GM11168 (cell line): ENCODE measurements around the gene LUM.
"Not testable (repeated sequence)": the region's sequence is repeated elsewhere in the genome, so short reads cannot be mapped to it uniquely, and the experiment has no call there.

Experiments used
- in situ Hi-C: fragments of 300-500 bp; cut with MboI; formaldehyde crosslinking; loops from one replicate; pipeline ENCODE4 v1.12.0; 2022; ENCODE audit warnings: low sequenced_read_pairs; ENCODE audit not compliant: unreplicated experiment

The LUM gene

DNA sequence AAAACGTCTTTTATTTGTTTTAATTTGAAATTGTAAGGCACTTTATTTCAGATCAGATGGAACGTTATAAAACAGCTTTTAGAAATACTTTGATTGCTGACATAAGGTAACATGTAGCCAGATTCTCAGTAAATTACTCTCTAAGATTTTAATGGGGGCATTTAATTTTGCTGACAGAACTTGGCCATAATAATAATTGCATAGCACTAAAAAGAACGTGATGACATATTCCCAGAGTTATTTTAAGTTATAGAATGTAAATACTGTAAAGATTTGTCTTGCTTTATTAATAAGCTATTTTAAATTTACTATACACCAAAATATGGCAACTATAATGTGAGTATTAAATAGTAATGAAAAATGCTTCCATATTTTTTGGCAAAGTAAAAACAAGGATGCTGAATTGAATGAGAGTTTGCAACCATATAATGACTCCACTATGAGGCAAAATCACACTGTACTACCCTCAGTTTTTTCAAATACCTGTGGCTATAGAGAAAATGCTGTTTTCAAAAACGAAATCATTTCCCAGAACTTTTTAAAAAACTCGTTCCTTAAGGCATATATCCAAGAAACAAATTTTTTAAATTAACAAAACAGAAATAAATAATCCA, 876 bp downstream of the LUM start:
- in situ Hi-C loops = no loop called here

DNA sequence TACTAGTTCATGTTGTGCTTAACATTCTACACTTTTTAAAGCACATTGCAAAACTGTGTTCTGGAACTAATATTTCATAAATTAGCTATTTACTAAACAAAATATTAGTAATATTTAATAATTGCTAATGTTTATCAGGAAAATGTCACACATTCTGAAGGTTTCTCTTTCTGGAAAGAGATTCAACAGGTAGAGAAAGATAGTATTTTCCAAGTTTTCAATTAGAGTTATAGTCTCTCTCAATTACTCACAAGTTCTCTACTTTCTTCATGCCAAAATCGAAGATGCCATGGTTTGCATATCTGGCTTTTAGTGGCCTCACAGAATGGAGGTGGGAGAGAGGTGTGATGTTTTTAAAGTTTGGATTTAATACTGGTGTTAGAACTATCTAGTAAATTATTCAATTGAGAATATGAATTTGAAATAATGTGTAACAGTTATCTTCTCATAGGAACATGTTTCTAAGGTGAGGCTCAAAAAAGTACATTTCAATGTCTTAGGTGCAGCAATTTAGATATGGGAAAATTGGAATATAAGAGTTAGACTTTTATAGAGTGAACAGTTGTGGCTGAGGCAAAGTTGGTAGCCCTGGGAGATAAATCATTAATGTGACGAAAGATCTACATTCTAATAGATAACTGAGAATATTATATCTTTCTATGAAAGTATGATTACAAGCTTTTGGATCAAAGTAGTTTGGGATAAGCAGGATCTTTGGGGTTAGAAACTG, 1.5 kb downstream of the LUM start:
- in situ Hi-C loops = no loop called here

DNA sequence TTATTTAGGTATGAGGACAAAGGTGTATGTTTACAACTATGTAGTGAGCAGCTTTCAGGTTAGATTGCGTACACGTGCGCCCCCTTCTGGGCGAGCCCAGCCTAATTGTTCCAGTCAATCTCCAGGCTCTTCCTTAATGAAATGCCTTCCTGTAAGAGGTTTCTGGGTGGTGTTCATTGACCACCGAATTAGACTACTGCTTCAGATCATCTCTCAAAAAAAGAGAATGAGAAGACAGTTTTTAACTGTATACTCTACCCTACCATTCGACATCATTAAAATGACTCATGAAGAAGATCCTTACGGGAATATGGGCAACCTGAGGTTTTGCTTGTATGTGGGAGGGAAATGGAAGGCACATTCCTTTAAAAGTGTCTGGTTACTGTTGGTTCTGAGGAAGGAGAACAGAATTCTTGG, 2.1 kb downstream of the LUM start:
- in situ Hi-C loops = no loop called here

DNA sequence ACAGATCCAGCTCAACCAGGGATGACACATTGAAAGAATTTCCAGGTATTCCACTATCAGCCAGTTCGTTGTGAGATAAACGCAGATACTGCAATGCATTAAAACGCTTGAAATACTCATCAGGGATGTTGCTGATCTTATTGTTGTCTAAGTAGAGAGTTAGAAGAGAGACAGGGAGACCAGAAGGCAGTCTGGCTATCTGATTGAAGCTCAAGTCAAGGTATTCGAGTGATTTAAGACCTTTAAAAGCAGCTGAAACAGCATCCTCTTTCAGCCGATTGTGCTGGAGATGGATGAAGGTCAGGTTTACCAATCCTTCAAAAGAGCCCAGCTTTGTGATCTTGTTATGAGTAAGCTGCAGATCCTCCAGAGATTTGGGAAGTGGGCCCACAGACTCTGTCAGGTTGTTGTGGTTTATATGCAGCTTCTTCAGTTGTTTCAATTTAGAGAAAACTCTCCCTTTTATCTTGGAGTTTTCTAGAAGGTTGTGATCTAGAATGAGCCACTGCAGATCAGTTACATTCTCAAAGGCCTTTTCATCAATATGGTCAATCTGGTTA, 3.0 kb downstream of the LUM start:
- in situ Hi-C loops = no loop called here

DNA sequence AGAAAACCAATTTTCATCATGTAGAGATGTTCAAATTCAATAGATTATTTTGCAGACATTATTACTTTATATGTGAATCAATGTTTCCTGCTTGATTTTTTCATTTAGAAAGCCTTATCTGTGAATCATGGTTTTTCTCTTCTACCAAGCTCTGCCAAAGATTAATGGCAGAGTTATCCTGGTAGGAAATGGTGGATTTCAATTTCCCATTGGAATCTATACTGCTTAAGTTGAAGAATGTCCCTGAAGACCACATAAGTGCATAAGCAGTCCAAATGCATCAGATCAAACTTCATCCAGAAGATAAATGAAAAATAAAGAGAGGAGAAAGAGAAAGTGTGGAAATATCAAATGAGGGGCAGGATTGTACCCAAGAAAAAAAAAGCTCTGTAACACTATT, 5.0 kb downstream of the LUM start:
- in situ Hi-C loops = no loop called here

DNA sequence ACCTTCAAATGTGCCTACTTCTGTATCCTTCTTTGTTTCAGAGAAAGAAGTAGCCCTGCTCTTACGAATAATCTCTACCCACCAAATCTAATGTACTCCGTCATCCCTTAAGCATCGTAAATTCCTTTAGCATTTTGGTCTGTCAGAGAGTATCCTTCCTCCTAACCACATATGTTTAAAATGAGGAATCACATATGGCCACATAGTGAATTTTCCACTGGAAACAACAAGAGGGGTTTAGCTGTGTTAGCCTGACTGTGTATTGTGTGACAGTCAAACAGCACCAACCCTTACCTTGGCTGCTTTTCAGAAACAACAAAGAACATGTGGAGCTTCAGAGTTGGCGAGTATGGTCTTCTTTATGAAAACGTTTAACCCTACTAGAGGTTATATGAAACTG, 5.5 kb downstream of the LUM start:
- in situ Hi-C loops = no loop called here

DNA sequence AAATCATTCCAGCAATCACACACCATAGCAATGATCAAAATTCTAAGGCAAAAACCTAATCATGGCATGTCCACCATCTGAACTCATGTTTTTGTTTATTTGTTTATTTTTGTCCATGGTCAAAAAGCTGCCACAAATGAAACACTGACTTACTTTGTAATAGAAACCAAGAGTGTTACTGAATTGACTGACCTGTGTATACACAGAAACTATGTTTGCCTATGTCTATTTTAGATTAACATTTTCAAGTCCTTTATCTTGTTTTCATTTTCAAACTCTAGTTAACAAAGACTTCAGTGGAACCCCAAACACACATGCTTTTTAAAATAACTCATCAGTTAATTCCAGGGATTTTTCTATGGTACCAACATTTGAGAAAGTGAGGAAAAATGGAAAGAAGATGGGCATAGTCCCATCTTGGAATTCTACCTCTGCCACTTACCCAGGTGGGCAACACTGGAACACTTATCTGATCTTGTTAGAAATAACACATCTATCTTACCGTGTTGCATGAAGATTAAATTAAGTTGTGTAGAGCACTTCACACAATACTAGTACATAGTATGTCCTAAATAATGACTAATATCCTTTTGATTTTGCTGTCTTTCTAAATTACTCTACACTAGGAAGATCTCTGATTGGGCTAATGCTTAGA, 6.4 kb downstream of the LUM start:
- in situ Hi-C loops = no loop called here

DNA sequence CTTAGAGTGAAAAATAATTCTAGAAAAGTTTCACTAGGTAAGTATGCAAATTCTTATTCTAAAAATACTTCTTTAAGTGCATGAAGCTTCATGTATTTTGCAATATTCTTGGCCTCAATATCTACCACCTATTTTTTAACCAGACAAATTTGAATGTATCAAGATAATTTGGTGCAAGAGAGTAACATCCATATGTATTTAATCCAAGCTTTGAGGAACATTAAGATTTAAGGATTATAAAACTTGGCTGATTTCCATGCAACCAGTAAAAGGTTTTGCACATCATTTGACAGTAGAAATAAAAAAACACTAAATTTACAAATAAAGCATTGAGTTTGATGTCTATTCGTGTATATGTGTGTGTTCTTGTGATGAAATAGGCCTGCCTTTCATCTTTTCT, 7.7 kb downstream of the LUM start:
- in situ Hi-C loops = no loop called here

DNA sequence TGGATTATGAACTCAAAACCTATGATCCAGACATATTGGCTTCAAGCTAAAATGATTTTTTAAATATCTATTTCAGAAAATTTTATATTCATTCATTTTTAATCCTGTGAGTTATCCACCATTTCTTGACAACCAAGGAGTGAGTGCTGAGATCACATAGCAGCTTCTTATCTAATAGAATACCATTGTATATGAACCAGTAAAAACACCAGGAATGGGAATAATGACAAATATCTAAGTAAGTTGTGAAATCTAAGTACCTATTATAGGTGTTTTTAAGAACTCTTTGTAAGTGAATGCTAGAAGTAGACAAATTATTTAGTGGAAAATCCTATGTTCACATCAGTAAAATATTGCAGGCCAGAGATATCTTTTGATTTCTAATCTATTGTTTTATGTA, 8.2 kb downstream of the LUM start:
- in situ Hi-C loops = no loop called here

DNA sequence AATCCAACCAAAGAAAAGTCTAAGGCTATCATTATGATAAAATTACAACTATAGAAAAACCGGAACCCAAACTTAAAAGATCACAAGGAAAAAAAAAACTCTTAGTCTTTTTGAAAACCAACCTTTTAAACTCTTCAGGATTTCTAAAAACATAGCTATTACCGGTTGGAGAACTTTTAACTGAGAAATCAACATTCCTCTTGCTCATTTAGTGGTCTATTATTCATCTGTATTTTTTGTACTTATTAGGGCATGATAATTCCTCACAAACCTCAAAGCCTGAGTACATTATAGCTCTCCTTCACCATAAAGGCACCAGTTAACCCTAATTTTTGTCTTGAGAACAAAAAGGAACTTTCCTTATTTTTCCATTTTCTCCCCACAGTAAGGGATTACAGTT, 10.4 kb downstream of the LUM start:
- in situ Hi-C loops = no loop called here

DNA sequence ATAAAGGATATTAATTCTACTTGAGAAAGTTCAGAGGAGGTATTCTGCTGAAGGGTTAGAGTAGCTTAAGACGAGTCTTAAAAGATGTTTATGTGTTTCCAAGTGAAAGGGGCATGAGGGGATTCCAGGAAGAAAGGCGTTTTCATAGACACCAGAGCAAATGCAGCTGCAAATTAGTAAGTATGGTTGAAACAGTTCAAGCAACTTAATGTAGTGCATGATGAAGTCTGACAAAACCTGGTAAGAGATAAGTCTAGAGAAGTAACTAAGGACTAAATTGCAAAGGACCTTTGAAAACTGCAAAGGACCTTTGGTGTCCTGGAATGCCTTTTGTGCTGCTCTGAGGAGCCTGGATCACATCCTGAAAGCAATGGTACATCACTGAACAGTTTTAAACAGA, 11.5 kb downstream of the LUM start:
- in situ Hi-C loops = no loop called here

DNA sequence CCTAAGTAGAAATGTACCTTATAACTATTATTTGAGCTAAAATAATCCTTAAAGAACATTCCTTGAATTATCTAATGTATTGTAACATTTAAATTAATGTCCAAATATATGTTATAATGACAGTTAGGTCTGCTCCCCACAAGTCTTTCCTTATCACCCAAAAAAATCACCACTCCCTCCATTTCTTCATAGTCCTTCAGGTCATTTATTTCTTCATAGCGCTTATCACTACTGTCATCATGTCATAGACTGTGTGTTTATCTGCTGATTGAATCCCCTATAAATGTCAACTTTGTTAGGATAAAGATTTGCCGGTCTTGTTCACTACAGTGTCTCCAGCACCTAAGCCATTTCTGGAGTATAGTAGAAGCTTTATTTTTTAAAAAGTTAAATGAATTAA, 12.0 kb downstream of the LUM start:
- in situ Hi-C loops = no loop called here

DNA sequence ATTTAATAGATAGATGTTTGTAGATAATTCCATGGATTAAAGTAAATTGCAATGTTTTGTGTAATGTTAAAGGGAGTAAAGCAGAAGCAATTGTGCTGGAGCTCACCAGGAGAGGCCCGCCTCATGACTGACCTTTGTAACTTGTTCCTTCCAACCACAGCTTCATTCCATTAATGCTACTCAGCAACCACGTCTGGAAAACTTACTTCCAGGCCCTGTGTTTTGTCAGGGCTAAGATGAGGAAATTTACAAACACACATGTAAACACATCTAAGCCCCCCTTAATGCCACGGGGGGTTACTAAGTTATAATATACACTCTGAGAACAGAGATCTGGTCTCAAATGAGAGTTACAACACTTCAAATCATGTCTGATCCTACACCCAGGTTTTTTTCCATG, 12.4 kb downstream of the LUM start:
- in situ Hi-C loops = no loop called here

DNA sequence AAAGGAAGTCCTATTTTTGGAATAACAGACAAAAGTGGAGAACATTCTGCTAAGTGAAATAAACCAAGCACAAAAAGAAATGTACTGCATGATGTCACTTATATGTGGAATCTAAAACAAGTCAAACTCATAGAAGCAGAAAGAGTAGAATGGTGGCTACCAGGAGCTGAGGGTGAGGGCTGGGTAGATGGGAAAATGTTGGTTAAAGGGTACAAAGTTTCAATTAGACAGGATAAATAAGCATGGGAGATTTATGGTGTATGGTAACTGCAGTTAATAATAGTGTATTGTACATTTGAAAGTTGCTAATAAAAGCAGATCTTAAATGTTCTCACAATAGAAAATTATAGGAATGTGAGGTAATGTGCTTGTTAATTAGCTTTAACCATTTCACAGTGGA, 12.8 kb downstream of the LUM start:
- in situ Hi-C loops = no loop called here

DNA sequence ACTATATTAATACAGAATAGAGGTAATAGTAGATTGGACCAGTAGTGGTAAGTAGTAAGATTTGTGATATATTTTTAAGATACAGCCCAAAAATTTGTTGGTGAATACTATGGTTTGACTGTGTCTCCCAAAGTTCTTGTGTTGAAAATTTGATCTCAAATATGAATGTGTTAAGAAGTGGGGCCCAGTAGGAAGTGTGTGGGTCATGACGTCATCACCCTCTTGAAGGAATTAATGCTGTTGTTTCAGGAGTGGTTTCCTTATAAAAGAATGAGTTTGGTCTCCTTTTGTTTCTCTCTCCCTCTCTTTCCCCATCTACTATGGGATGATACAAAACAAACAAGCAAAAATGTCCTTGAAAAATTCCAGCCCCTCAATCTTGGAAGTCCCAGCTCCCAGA, 16.3 kb downstream of the LUM start:
- in situ Hi-C loops = no loop called here

DNA sequence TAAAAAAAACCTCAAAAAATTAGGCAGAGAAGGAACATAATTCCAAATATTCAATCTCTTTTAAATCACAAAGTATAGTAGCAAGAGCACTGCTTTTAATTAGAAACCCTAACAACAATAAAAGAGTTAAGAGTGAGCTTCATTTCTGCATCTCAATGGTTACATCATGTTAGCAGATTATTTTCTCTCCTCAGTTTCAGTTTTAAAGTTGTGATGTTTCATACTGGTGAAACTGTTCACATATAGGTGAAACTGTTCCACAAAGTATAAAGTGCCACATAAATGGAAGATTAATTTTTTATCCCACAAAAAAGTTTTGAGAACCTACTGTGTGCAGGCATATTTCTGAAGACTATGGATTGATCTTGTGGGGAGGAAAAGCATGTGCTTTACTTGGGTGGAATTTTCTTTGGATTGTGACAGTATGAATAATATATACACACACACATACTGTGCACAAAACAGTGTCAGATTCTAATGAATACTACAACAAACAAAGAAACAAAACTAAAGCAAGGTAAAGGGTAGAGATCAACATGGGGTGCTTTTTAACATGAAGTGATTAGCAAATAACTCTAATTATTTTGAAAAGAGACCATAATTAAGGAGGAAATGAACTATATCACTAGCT, 17.1 kb downstream of the LUM start:
- in situ Hi-C loops = no loop called here

DNA sequence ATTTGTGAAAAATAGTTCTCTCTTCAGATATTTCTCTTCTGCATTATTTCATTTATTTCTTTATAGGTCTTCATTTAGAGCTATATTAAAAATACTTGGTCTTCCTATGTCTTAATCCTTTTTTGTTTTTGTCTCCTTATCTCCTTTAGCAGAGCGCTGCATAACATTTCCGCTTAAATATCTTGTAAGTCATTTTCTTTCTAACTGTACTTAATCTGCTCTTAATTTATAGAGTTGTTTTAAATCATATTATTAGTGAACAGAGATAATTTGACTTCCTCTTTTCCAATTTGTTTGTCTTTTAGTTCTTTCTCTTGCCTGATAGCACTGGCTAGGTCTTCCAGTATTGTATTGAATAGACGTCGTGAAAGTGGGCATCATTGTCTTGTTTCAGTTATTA, 18.0 kb downstream of the LUM start:
- in situ Hi-C loops = no loop called here

DNA sequence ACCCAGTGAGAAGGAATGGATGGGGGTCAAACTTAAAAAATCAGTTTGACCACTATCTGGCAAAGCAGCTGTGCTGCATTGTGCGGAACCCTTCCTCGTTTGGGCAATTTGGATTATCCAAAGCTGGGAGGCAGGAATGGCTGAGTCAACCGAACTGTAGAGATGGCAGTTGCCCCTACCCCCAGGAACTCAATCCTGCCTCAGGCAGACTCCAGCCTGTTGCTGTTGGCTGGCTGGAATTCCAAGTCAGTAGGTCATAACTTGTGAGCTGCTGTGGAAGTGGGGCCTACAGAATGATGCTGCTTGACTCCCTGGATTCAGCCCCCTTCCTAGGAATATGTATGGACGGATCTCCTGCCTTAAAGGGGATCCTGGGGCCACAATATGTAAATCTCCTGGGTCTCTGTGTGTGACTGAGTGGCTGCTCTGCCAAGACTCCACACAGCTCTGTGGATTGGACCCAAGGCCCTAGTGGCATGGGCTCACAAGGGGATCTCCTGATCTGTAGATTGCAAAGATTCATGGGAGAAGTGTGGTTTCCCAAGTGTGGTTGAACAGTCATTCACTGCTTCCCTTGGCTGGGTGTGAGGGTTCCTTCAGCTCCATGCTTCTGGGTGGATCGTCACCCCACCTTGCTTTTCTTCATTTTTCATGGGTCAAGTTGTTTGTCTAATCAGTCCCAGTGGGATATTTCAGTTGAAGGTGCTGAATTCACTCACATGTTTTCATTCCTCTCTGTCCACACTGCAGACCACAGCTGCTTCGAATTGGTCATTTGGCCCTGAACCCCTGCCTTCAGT, 19.2 kb downstream of the LUM start:
- in situ Hi-C loops = no loop called here

DNA sequence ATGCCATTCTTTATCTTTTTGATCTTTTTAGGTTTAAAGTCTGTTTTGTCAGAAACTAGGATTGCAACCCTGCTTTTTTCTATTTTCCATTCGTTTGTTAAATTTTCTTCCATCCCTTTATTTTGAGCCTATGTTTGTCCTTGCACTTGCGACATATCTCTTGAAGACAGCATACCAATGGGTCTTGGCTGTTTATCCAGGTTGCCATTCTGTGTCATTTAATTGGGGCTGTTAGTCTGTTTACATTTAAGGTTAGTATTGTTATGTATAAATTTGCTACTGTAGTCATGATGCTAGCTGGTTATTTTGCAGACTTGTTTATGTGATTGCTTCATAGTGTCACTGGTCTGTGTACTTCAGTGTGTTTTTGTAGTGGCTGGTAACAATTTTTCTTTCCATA, 21.3 kb downstream of the LUM start:
- in situ Hi-C loops = not testable (repeated sequence)

DNA sequence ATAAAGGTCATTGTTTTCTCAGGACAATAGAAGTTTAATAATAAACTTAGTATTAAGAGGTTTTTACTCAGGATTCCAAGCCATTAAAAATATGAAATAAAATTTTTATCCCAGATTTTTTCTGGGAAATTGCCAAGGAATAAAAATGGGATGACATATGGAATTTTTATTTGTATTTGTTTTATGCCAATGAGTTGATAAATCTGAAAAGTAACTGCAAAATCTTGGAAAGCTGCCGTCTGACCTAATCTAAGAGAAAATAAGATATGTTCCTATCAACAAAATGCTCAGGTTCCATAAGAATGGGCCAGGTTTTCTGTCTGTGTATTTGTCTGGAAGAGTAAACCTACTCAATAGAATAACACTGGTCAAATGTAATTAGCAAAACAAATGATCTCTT, 31.3 kb downstream of the LUM start:
- in situ Hi-C loops = no loop called here
